GM21576 (cell line): Measurements from ENCODE around the gene SRXN1.

Source experiments
- ATAC-seq: cut with Tn5 transposase; IDR thresholded peaks from one replicate; pipeline ENCODE4 v1.9.1; 2021; ENCODE audit warnings: mild to moderate bottlenecking, moderate library complexity; ENCODE audit not compliant: unreplicated experiment

The SRXN1 gene

GRCh38 chr20:609371-609964 is 43.5 kb downstream of the SRXN1 start:
- no peak for ATAC-seq

DNA sequence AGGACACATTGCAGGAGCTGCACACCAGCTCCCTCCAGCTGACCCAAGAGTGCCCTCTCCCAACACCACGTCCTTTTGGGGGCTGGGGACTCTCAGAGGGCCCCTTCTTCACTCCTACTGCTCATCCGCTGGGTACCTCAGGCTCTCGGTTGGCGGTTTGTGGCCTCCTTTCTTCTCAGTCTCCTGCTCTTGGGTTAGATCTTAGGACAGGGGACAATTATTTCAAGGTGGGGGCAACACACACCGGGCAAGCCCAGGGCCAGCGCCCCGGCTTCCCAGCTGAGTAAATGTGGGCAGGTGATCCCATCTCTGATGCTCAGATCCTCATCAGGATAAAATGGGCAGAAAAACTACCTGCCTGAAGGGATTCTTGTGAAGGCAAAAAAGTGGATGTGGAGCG is 44.0 kb downstream of the SRXN1 start:
- ATAC-seq: no peak

DNA sequence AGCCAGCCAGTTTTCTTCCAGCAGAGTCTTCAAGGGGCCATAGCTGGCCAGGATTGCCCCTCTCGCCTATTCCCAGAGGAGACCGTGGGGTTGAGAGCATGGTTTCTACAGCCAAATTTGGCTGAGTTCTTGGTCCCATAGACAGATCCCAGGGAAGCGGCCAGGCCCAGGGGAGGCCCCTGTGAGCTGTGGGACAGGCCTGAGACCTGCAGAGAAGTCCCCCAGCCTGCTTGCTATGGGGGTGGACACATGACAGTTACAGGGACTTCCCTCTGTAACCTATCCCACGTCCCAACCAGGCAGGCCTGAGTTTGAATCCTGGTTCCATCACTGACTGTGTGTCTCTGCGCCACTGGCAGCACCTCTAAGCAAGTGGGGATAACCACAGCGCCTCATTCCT is 45.5 kb downstream of the SRXN1 start:
- ATAC-seq: no peak

- no peak for ATAC-seq
Observed at GRCh38 chr20:605237-605636, 47.8 kb downstream of the SRXN1 start.

DNA sequence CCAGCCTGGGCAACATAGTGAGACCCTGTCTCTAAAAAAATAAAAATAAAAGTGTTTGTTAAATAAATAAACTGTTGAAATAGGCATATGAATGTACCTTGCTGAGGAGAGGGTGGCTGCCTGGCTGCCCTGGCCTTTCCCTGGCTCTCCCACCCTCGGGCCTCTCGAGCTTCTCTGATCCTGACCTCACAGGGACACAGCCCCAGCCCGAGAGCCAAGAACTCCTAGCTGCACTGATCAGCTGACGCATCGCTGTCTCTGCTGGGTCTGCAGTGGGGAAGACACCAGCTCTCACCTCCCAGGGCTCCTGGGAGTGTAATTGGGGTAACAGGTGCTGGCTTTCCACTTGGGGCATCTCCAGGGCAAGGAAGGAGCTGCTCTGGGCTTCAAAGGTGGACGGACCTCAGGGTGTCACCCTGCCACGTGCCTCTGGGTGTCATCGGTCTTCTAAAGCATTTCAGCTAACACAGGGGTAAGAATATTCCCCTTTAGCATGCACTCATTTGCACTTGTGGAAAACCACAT is 49.8 kb downstream of the SRXN1 start:
- no peak for ATAC-seq

- ATAC-seq: no peak
Observed at GRCh38 chr20:602111-602970, 50.7 kb downstream of the SRXN1 start.

GRCh38 chr20:600736-601135 is 52.3 kb downstream of the SRXN1 start:
- no peak for ATAC-seq

DNA sequence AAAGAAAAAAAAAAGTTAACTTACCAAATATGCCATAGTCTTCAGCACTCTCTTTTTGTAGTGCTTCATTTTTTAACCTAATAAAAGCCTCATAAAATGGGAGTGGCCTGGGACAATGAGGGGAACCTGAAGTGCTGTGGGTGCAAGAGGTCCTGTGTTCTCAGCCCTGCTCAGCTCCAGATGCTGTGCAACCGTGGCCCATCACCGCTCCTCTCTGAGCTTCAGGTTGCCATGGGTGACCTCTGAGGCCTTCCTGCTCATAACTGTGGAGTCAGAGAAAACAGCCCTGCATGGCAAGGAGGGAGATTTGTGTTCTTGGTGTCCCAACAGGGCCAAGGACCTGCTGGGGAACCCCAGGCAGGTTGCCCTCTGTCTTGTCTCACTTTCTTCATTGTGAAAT is 52.9 kb downstream of the SRXN1 start:
- no peak for ATAC-seq

GRCh38 chr20:598133-598850 is 54.7 kb downstream of the SRXN1 start:
- no peak for ATAC-seq

DNA sequence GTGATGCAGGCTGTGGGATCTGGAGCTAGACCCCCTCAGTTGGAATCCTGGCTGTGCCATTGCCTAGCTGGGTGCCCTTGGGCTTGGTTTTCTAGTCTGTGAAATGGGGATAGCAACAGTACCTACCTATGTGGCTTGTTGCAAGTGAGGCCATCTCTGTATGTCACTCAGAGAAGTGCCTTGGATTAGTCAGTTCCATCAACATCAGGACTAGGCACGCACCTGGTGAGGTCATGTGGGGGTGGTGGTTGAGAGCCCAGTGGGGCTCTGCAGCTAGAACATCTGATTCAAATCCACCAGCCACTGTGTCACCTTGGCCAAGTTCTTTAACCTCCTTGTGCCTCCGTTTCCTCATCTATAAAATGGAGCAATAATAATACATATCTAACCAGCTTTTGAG is 55.4 kb downstream of the SRXN1 start:
- no peak for ATAC-seq
